Gastrocnemius medialis (tissue), 4 donors: ENCODE measurements around the gene PPP1R15B. TPM values are rescaled to one million over a fixed set of nuclear protein-coding genes. Genes with fewer than 3 reads are reported as not detected.

ENCODE experiments used
- ATAC-seq, 2 donors: fragments of 150-250 bp; one replicate each; pipeline ENCODE4 v1.9.1; 2016
- DNase-seq, 2 donors: peaks; one replicate each; pipeline ENCODE4 v3.0.0-alpha.2; 2019
- H3K27ac ChIP-seq, 4 donors: fragments of 200-600 bp; sonication (generic); 1 replicate in 1 of 4; 2 replicates in 3 of 4; pipeline ENCODE4 v1.5.1; 2016 to 2018; ENCODE audit warnings: mild to moderate bottlenecking in 2 of 4, moderate library complexity in 1 of 4
- H3K27me3 ChIP-seq, 3 donors: fragments of 200-600 bp; sonication (generic) in 2 of 3; 1 replicate in 1 of 3; 2 replicates in 2 of 3; pipeline versions ENCODE4 v1.5.1 to v1.6.0; 2016 to 2019; ENCODE audit warnings: mild to moderate bottlenecking in 1 of 3, moderate library complexity in 1 of 3
- H3K36me3 ChIP-seq, 2 donors: fragments of 200-600 bp; sonication (generic) in 1 of 2; one replicate each; pipeline ENCODE4 v1.5.1; 2017 to 2018
- H3K4me1 ChIP-seq, 2 donors: fragments of 200-600 bp; sonication (generic) in 1 of 2; one replicate each; pipeline ENCODE4 v1.5.1; 2016 to 2017; ENCODE audit warnings: mild to moderate bottlenecking in 2 of 2
- H3K4me3 ChIP-seq, 4 donors: fragments of 200-600 bp; sonication (generic) in 3 of 4; 1 replicate in 1 of 4; 2 replicates in 3 of 4; pipeline ENCODE4 v1.5.1; 2016 to 2019; ENCODE audit warnings: mild to moderate bottlenecking in 2 of 4
- H3K9me3 ChIP-seq, 3 donors: fragments of 200-600 bp; sonication (generic) in 2 of 3; 1 replicate in 1 of 3; 2 replicates in 2 of 3; pipeline ENCODE4 v1.5.1; 2016 to 2019
- POLR2A ChIP-seq, 2 donors: fragments of 450-650 bp; IDR thresholded peaks; one replicate each; pipeline ENCODE4 v1.6.1; 2017; ENCODE audit warnings: antibody characterized with exemption in 2 of 2, mild to moderate bottlenecking in 2 of 2, moderate library complexity in 2 of 2
- in situ Hi-C, 4 donors: fragments of 200-750 bp; cut with MboI; loops; one replicate each; pipeline versions ENCODE4 v1.15.0 to v1.8.0; 2017; ENCODE audit warnings: low sequenced_read_pairs in 4 of 4
- intact Hi-C: fragments of 100-400 bp; cut with DNase I; formaldehyde crosslinking; loops from one replicate; pipeline ENCODE4 v1.15.1; 2023; ENCODE audit warnings: low total_unique reads
- total RNA-seq, 4 donors: library from RNA; depleted of rRNA; stranded (reverse); fragments of >200 nt; gene quantifications; one replicate each; pipeline versions ENCODE4 v1.1.0 to v1.2.3, GENCODE V29; 2016
- TF ChIP-seq, protein P1 (sequence below), 5 experiments: fragments of 450-650 bp in 3 of 5; fragments of 200-600 bp in 2 of 5; sonication (generic) in 2 of 5; IDR thresholded peaks in 4 of 5; conservative IDR thresholded peaks in 1 of 5; 1 replicate in 4 of 5; 2 replicates in 1 of 5; pipeline ENCODE4 v1.5.1; 2016 to 2019; ENCODE audit warnings: antibody characterized with exemption in 5 of 5, mild to moderate bottlenecking in 3 of 5, moderate library complexity in 3 of 5

PPP1R15B gene
- total RNA-seq: 10 to 100 TPM; 23.8 to 33.0 (median 25.9) TPM

- no peaks in the 10 kb centered on the region for H3K27me3 ChIP-seq
- peak; percentile 95 to 98 for TF ChIP-seq POLR2A (IDR thresholded peaks at IDR 0.05)
- TF ChIP-seq, protein P1, sequence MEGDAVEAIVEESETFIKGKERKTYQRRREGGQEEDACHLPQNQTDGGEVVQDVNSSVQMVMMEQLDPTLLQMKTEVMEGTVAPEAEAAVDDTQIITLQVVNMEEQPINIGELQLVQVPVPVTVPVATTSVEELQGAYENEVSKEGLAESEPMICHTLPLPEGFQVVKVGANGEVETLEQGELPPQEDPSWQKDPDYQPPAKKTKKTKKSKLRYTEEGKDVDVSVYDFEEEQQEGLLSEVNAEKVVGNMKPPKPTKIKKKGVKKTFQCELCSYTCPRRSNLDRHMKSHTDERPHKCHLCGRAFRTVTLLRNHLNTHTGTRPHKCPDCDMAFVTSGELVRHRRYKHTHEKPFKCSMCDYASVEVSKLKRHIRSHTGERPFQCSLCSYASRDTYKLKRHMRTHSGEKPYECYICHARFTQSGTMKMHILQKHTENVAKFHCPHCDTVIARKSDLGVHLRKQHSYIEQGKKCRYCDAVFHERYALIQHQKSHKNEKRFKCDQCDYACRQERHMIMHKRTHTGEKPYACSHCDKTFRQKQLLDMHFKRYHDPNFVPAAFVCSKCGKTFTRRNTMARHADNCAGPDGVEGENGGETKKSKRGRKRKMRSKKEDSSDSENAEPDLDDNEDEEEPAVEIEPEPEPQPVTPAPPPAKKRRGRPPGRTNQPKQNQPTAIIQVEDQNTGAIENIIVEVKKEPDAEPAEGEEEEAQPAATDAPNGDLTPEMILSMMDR (IDR thresholded peaks at IDR 0.05 in 4 of 5, conservative IDR thresholded peaks at IDR 0.05 in 1 of 5): no peak
- in situ Hi-C loops: no loop called here
- peak; percentile 84 to 86 for ATAC-seq
- no peaks in the 10 kb centered on the region for H3K9me3 ChIP-seq
- no peaks in the 10 kb centered on the region for H3K36me3 ChIP-seq
- DNase-seq: peak; percentile 95 to 98
- H3K4me3 ChIP-seq: peak within 1 kb of the TSS; percentile 96 to 100 (median 98)
- H3K27ac ChIP-seq: peak within 1 kb of the TSS; percentile 99 to 100 (median 100)
- intact Hi-C loops: loop anchor here (1.0 to 5.0 kb wide), 3 partner anchors 95 to 1449 kb away; partner anchors contain the start of gene PPFIA4
- H3K4me1 ChIP-seq: peaks cover 12 to 17% of the 10 kb centered on the region in 2 donors
Measured at GRCh38 chr1:204411451-204412204, at the start of gene PPP1R15B. Gene PPP1R15B, minus strand, starts transcription at chr1:204411817. Its CDS starts 406 bp downstream, at chr1:204411411.

DNA sequence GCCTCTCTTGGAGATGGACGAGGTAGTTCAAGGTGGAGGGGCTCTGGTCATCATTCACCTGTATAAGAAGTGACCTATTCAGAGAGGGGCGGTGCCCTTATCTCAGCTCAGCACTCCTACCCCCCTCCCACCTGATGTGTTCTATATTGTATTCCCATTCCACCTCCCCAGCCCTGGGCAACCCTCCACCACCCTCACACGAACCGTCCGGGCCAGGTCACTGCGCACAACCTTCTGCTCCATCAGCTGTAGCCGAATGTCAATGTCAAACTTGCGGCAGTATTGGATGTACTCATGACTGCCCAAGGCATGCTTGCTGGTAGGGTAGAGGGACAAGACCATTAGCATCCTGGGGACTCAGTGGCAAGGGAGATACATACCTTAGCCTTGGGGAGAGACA is 48.7 kb upstream of the PPP1R15B start:
- in situ Hi-C loops (no loop called here), intact Hi-C loops (no loop called here)
- no peaks in the 10 kb centered on the region for H3K27me3 ChIP-seq
- DNase-seq (no peak), ATAC-seq (no peak)
- peaks cover 0 to 7% of the 10 kb centered on the region in 2 donors for H3K36me3 ChIP-seq
- H3K4me3 ChIP-seq: no peak overlapping the region
- H3K27ac ChIP-seq: peak overlapping the region in 3 of 4 donors; percentile 70 to 95 (median 86)
- H3K9me3 ChIP-seq: no peaks in the 10 kb centered on the region
- TF ChIP-seq POLR2A (IDR thresholded peaks at IDR 0.05): no peak
- TF ChIP-seq, protein P1 (IDR thresholded peaks at IDR 0.05 in 4 of 5, conservative IDR thresholded peaks at IDR 0.05 in 1 of 5): no peak
- peaks cover 22 to 34% of the 10 kb centered on the region in 2 donors for H3K4me1 ChIP-seq

GRCh38 chr1:204459706-204460105 is 48.1 kb upstream of the PPP1R15B start:
- intact Hi-C loops: no loop called here
- peak overlapping the region in 1 of 4 donors; percentile 70 for H3K27ac ChIP-seq

GRCh38 chr1:204457666-204458065 is 46.0 kb upstream of the PPP1R15B start:
- peaks cover 0 to 7% of the 10 kb centered on the region in 2 donors for H3K36me3 ChIP-seq
- no peak overlapping the region for H3K4me3 ChIP-seq
- intact Hi-C loops (no loop called here), in situ Hi-C loops (no loop called here)
- peaks cover 3 to 19% of the 10 kb centered on the region in 2 donors for H3K4me1 ChIP-seq
- no peaks in the 10 kb centered on the region for H3K27me3 ChIP-seq
- DNase-seq (no peak), ATAC-seq (no peak)
- H3K9me3 ChIP-seq: no peaks in the 10 kb centered on the region
- TF ChIP-seq POLR2A (IDR thresholded peaks at IDR 0.05): no peak
- TF ChIP-seq, protein P1 (IDR thresholded peaks at IDR 0.05 in 4 of 5, conservative IDR thresholded peaks at IDR 0.05 in 1 of 5): no peak
- H3K27ac ChIP-seq: peak overlapping the region in 1 of 4 donors; percentile 56

More at GRCh38 chr1:204459706-204460105, 48.1 kb upstream of the PPP1R15B start:
- no peaks in the 10 kb centered on the region for H3K9me3 ChIP-seq
- ATAC-seq (no peak), DNase-seq (no peak)
- H3K4me1 ChIP-seq: peaks cover 15 to 27% of the 10 kb centered on the region in 2 donors
- no peaks in the 10 kb centered on the region for H3K27me3 ChIP-seq
- in situ Hi-C loops: no loop called here
- TF ChIP-seq POLR2A (IDR thresholded peaks at IDR 0.05): no peak
- TF ChIP-seq, protein P1 (IDR thresholded peaks at IDR 0.05 in 4 of 5, conservative IDR thresholded peaks at IDR 0.05 in 1 of 5): no peak
- H3K4me3 ChIP-seq: no peak overlapping the region
- peaks cover 0 to 7% of the 10 kb centered on the region in 2 donors for H3K36me3 ChIP-seq
